ENCODE measurements around the gene ANKS6.

Gene ANKS6

DNA sequence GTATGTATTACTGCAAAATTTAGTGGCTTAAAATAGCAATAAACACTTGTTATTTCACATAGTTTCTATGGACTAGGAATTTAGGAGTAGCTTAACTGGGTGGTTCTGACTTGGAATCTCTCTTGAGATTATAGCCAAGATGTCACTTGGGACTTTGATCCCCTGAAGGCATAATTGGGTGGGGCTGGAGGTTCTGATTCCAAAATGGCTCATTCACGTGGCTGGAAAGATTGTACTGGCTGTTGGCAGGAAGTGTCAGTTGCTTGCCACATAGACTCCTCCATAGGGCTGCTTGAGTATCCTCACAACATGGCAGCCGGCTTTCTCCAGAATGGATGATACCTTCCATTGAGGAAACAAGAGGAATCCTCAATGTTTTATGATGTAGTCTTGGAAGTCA lies 22.4 kb upstream of the ANKS6 start:
- in situ Hi-C loops (cut with HindIII; ENCODE audit: low sequenced_read_pairs): no loop called here

DNA sequence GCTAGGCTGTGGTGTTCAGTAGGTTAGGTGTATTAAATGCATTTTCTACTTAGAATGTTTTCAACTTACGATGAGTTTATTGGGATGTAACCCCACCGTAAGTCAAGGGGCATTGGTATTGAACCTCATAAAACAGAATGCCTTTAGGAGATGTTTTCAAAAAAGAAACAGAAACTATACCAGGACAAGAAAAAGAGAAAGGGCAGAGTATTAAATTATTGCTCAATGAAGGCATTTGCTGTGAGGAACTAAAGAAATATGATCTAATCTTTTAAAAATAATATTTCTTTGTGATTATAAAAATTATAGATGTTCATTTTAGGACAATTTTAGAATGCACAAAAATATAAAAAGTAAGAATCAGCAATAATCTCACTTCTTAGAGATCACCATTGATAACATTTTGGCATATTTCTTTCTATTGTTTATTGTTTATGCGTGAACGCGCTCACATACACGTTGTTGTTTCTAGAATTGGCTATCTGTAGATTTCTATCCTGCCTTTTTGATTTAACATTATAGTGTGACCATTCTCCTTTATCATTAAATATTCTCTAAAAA lies 19.1 kb upstream of the ANKS6 start:
- in situ Hi-C loops (cut with HindIII; ENCODE audit: low sequenced_read_pairs): no loop called here

DNA sequence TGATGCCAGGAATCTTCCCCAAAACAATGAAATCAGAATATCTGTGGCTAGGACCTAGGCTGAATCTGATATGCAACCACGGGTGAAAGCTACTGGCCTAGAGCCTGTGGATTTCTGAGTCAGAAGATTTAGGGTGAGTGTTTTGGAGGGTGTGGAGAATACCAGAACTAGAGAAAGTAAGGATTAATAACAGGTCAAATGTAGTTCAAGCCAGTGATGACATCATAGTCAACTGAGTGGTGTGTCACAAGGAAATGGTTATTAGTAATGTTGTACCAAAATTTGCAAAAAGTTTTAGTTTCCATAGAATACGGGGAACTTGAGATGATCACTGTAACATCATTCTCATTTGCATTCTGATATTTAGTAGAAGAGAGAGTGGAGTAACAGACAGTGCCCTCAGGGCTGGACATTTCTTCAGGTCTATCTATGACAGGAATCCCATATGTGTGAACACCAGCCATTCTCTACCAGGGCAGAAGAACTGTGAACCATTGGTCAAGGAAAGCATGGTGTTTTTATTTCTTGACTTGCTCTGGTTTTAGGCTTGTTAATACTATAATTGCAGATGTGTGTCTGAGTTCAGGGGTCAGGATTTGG lies 14.8 kb upstream of the ANKS6 start:
- in situ Hi-C loops (cut with HindIII; ENCODE audit: low sequenced_read_pairs): no loop called here

DNA sequence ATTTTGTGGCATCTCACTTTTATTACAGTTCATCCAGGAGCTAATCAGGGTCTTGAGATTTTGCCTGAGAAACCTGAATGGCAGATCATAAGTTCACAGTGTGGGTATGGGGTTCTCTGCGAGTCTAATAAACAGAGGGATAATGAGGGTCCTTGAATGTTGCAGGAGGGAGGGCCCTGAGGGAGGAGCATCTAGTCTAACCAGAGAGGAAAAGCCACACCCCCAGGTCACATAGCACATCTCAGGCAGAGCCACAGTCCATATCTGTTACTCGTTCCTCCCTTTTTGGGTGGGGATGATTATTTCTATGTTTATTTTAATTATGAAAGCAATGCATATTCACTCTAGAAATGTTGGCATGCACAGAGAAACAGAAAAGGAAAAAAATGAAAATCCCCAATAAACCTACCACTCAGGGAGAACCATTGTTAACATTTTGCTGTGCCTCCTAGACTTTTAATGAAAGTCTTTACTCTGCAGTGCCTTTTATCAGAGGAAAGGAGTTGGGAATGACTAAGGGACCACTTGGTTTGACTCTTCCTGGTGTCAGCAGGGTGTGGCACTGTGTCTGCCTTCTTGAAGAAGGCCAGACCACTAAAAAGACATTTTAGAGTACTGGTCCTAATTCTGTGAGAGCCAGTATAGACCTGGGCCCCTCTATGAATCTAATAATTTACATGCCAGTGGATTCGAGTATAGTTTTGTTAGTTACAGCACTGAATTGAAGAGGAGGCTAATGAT lies 13.9 kb upstream of the ANKS6 start:
- in situ Hi-C loops (cut with HindIII; ENCODE audit: low sequenced_read_pairs): no loop called here

DNA sequence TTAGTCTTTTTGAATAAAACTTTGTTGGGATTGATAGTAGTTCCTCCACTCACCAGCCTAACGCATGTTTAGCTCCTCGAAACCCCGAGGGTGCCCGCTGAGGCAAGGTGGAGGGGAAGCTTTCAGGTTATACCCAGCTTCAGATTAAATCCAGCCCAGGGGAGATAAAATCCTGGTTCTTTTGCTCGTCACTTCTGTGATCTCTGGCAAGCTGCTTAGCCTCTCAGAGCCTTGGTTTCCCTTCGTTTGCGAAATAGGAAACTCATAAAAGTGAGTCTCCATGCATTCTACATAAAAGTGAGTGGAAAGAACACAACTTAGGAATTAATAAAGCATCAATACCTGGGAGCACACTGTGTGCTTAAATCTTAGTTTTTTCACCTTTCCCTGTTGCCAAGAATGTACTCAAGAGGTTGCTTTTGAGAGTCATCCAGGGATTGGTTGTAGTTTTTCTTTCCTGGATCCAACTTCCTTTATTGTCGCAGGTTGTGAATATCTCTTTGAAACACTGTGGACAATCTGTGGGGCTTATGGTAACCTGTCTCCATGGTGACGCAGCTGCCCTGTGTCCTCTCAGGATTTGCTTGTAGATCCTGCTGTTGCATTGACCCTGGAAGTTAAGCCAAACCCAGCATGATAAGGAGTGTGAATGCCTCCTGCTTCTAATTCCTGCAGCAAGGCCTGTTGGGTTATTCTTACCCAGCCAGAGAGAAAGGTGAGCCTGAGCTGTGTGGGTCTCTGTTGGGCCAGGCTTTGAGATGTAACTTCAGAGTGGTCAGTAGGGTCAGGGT lies 13.2 kb upstream of the ANKS6 start:
- in situ Hi-C loops (cut with HindIII; ENCODE audit: low sequenced_read_pairs): no loop called here

DNA sequence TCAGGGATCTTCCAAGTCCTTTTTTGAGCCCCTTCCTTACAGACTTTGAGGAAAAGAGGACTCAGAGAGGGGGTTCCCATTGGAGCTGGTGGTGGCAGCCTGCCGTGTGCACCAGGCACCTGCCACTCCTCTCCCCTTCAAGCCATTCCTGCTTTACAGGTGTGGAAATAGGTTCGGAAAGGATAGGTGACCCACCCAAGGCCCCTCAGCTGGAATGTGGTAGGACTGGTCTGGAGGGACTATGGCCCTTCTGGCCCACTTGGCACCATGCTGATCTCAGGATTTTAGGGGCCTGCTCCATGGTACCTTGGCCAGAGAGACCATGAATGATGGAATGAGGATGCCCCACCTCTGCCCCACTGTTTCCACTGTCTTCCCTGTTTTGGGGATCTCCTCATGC lies 12.5 kb upstream of the ANKS6 start:
- in situ Hi-C loops (cut with HindIII; ENCODE audit: low sequenced_read_pairs): no loop called here

DNA sequence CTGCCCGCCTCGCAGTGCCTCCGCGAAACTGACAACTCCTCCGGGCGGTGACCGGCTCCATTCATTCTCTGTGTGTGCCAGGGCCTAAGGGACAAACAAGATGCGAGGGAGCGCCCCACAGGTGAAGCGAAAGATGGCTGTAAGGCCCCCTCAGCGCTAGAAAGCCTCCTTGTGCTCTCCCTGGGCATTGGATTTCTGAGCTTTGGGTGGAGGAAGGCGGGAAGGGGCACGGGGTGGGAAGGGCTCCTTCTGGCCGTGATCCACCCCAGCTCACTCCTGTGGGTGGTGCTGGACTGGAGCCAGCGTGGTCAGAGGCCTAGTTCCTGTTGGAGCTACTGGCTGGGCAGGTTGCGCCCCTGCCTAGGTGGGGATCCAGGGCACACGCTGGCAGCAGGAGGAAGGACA lies 12.1 kb upstream of the ANKS6 start:
- in situ Hi-C loops (cut with HindIII; ENCODE audit: low sequenced_read_pairs): no loop called here

DNA sequence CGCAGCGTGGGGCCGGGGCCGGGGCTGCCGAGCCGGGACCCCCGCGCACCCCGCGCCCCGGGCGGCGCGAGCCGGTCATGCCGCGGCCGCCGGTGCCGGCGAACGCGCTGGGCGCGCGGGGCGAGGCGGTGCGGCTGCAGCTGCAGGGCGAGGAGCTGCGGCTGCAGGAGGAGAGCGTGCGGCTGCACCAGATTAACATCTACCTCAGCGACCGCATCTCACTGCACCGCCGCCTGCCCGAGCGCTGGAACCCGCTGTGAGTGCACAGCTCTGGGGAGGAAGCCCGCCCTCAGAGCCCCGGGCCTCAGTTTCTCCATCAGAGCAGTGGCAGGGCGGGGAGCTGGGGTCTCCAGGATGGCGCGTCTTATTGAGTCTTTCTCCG lies 11.4 kb upstream of the ANKS6 start:
- in situ Hi-C loops (cut with HindIII; ENCODE audit: low sequenced_read_pairs): no loop called here

DNA sequence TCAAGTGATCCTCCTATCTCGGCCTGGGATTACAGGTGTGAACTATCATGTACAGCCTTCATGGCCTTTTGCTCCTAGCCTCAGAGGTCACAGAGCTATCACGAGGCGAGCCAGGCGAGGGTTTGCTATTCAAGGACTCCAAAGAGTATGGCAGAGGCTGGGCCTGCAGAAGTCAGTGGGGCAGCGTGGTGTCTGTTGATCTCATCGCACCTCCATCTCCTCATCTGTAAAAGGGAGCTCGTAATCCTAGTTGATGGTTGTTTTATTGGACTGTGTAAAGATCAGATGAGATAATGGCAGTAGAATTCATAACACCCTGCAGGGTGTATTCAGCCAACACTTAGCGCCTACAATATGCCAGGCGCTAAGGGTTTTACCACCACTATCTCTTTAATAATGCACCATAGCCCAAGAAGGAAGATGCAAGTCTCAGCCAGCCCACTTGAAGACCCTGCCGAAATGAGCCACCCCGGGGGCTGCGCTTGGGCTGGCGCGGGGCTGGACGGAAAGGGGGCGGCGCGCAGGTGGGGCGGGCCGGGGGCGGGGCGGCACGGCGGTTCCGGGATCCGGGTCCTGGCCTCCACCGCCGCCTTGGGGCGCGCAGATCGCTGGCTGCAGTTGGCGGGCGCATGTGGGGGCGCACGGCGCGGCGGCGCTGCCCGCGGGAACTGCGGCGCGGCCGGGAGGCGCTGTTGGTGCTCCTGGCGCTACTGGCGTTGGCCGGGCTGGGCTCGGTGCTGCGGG lies 10.9 kb upstream of the ANKS6 start, which contains the start of gene GALNT12:
Gene GALNT12, plus strand, starts transcription at position 601 of the 744 bp plus-strand sequence. Its CDS starts 29 bp downstream, at position 630.
- in situ Hi-C loops (cut with HindIII; ENCODE audit: low sequenced_read_pairs): no loop called here

DNA sequence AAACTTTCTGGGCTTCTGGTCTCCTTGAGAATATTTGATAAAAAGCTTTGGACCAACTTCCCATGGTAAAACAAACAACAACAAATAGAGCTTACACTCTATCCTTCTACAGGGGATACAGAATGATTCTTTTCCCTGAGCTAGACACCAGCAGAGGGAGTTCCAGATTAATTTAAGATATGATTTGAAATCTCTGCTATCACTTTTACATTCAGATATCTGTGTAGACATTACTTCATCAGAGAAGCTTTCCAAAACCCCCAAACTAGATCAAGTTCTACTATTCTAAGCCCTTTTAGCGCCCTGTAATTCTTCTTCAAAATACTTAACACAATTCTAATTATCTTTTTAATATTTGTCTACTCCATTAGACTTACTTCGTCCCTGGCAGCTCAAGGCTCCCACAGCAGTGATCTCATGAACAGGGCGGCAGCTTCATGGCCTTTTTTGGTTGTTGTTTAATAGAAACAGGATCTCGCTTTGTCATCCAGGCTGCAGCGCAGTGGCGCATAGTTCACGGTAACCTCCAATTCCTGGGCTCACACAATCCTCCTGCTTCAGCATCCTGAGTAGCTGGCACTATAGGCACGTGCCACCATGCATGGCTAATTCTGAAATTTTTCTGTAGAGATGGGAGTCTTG lies 10.2 kb upstream of the ANKS6 start:
- in situ Hi-C loops (cut with HindIII; ENCODE audit: low sequenced_read_pairs): no loop called here

DNA sequence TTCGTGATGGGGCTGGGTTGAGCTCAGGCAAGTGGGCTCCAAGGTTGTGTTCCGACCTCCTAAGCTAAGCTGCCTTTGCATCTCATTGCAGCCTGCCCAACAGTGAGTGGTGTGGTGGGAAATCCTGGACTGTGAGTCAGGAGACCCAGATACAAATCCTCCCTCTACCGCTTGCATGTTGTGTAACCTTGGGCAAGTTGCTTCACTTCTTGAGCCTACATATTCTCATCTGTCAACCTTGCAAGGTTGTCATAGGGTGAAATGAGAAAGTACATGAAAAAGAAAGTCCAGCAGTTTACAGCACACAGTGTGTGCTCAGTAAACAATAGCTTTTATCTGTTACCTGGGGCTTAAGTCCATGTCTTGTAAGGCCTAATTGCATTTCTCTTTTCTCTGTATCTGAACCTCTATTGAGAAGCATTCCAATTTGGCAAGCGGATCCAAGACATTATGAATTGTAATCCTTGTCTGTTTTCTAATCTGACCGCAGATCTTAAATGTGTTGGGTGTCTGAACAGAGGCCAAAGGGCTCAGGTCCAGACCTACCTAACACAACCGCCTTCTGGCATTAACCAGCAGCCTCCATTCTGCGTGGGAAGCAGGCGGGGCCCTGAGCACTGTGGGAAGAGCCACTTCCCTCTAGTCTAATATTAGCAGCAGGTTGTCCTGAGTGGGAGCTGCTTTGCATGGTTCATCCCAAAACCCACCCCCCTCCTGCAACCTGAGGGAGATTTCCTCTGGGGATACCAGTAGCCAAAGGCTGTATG lies 9.3 kb upstream of the ANKS6 start:
- in situ Hi-C loops (cut with HindIII; ENCODE audit: low sequenced_read_pairs): no loop called here

DNA sequence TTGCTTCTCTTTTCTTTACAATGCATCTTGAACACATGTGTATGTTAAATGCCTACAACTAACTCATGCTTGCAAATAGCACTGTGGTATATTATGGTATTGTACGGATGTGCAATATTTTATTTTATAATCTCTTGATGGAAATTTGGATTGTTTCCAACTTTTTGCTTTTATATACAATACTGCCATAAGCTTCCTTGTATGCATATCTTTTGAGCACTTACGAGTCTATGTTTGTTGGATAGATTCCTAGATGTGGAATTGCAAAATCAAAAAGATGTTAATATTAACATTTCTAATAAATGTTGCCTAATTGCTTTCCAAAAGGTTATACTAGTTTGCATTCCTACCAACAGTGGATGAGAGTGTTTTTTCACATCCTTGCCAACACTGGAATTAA lies 7.7 kb upstream of the ANKS6 start:
- in situ Hi-C loops (cut with HindIII; ENCODE audit: low sequenced_read_pairs): no loop called here

DNA sequence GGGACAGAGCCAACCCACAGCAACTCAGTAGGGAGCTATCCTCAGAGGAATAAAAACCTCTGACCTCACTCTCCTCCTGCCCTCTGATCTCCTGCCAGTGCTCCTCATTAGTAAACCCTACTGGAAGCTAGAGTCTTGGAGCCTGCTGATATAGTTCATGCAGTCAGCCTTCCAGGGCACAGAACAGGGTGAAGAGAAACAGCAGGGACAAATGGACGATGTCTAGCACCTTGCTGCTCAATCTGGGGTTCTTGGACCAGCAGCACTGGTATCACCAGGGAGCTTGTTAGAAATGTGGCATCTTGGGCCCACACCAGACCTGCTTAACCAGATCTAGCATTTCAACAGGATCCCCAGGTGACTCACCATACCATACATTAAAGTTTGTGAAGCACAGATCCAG lies 5.6 kb upstream of the ANKS6 start:
- in situ Hi-C loops (cut with HindIII; ENCODE audit: low sequenced_read_pairs): no loop called here

DNA sequence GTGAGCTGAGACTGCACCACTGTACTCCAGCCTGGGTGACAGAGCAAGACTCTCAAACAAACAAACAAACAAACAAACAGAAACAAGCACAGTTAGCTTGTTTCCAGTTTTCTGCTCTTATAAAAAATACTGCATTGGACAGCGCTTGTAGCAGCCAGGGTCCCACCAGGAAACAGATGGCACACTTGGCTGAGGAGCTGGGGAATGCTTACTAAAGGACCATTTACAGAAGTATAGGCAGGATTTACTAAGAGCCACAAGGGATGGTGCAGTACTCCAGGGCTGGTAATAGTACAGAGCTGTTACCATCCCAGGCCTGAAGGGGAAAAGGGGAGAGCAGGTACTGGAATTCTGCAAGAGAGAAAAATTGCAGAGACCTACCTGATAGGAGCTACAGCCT lies 5.2 kb upstream of the ANKS6 start:
- in situ Hi-C loops (cut with HindIII; ENCODE audit: low sequenced_read_pairs): no loop called here

DNA sequence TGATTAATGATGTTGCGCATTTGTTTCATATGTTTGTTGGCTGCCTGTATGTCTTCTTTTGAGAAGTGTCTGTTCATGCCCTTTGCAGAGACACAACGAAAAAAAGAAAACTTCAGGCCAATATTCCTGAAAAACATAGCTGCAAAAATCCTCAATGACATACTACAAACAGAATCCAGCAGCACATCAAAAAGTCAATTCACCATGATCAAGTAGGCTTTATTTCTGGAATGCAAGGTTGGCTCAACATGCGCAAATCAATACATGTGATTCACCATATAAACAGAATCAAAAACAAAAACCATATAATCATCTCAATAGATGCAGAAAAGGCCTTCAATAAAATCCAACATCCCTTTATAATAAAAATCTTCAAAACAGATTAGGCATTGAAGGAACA lies 1.9 kb upstream of the ANKS6 start:
- in situ Hi-C loops (cut with HindIII; ENCODE audit: low sequenced_read_pairs): no loop called here

DNA sequence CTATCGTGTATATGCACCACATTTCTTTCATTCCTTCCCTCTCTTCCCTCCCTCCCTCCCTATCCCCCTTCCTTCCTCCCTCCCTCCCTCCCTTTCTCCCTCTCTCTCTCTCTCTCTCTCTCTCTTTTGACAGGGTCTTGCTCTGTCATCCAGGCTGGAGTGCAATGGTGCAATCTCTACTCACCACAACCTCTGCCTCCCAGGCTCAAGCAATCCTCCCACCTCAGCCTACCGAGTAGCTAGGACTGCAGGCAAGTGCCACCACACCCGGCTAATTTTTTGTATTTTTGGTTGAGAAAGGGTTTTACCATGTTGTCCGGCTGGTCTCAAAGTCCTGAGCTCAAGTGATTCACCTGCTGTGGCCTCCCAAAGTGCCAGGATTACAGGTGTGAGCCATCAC lies 1.1 kb upstream of the ANKS6 start:
- in situ Hi-C loops (cut with HindIII; ENCODE audit: low sequenced_read_pairs): no loop called here

DNA sequence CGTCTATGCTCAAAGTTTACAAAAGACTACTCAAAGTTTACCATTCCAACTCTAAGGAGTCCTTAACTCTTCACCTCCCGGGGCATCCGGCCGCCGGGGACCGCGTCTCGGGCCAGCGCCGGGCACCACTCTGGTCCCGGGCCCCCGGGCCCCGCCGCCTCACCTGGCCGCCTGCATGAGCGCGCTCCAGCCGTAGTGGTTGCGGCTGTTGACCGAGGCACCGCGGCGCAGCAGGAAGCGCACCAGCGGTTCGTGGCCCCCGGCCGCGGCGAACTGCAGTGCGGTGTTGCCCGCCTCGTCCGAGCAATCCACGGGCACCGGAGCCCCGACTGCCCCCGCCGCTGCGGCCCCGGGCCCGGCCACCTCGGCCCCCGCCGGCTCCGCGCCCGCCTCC lies 388 bp downstream of the ANKS6 start:
- in situ Hi-C loops (cut with HindIII; ENCODE audit: low sequenced_read_pairs): no loop called here

DNA sequence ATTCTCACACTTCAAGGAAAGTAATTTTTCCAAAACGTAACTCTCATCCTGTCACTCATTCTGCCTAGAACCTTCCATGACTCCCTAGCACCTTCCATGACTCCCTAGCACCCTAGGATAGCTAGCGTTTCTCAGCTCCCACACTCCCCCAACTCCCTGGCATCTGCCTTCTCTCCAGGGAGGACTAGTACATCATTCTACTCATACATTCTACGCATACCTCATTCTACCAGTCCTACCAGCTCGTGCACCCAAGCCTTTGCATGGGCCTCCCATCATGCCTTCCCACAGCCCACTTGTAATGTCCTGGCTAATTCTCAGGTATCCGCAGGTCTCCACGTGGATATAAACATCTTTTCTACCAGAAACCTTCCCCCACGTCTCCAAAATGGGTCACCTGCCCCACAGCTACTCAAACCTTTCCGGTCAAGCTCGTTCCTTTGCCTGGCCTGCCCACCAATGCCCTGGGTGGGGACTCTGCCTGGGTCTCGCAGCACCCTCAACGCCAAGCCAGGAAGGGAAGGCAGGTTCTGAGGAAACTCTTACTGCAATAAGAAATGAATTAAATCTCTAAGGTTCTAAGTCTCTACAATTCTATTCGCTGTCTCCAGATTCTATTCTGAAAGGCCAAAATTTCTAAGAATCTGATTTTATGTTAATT lies 930 bp downstream of the ANKS6 start:
- in situ Hi-C loops (cut with HindIII; ENCODE audit: low sequenced_read_pairs): no loop called here

DNA sequence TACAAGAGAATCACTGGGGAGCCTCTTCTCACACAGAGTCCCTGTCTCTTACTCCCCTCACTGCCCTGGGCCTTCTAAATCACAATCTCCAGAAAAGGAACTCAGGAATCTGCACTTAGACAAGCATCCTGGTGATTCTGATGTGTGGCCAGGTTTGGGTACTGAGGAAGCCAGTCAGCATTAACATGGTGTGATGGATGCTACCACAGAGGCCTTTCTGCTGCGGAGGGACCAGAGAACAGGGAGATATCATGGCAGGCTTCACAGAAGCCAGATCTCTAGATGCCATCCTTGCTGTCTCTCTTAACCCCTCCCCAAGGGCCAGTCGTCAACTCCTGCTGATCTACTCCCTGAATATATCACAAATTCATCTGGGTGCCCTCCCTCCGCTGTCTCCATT lies 1.6 kb downstream of the ANKS6 start:
- in situ Hi-C loops (cut with HindIII; ENCODE audit: low sequenced_read_pairs): no loop called here

Data from DLD1 (cell line).